ENCODE results near the gene PTPN1.

- TF ChIP-seq CTCF (IDR thresholded peaks at IDR 0.05) = no peak
- TF ChIP-seq POLR2A (IDR thresholded peaks at IDR 0.05) = no peak
These were observed 27.7 kb upstream of the PTPN1 start for GRCh38 chr20:50482396-50482981.
